NCI-H2171 (cell line): ENCODE measurements around the gene ATF6.
A peak's percentile ranks its signal among the peaks of the same experiment; 100 is the strongest.
"Not testable (repeated sequence)": the region's sequence is repeated elsewhere in the genome, so short reads cannot be mapped to it uniquely, and the experiment has no call there.

Source experiments
- DNase-seq: peaks from one replicate; lab custom pipeline; 2025; lab: John Stamatoyannopoulos, UW

The ATF6 gene

GRCh38 chr1:161733526-161733925 lies 32.6 kb upstream of the ATF6 start:
- no peak for DNase-seq

DNA sequence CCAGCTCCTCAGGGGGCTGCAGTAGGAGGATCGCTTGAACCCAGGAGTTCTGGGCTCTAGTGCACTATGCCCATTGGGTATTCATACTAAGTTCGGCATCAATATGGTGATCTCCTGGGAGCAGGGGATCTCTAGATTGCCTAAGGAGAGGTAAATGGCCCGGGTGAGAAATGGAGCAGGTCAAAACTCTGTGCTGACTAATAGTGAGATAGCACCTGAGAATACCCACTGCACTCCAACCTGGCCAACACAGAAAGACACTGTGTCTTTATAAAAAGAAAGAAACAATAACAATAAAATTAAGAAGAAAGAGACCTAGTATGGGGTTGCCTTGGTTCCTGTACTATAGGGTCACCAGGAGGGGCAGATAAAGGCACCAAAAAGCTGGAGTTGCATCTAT lies 30.3 kb upstream of the ATF6 start:
- no peak for DNase-seq

DNA sequence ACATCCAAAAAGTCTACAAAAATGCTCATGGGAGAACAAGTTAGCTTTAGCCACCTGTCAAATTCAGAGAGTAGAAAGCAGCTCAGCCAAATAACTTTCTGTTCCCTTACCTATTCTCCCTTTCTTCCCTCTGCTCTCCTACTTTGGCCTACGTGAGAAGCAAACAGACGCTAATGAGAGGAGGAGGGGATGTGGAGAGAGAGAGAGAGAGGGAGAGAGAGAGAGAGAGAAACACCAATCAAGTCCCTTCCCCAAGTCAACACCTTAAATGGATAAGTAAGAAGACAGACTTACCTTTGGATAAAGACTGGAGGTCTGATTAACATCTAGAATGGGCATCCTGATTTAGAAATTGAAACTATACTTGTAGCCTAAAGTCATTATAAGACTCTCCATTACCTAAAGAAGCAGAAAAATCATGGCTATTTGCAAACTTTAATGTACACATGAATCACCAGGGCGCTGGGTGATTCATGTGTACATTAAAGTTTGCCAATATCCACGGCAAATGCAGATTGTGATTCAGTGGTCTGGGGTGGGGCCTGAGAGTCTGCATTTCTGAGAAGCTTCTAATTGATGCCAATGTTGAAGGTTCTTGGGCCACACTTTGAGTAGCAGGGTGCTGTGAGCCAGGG lies 29.7 kb upstream of the ATF6 start:
- DNase-seq = no peak

DNA sequence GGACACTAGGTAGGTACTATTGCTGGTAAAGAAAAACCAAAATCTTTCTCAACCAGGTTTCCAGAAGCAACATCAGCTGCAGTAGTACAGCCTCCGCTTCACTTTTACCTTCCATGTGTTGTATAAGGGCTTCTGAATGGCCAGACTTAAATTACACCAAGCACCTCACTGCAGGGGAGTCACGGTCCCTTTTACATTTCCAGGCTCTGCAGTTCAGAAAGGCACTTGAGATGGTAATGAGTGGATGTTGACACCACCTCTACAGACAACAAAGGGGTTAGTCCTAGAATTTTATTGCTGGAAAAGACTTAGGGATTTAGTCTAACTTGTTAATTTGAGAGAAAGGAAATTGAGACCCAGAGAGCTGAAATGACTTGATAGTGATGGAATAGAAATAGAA lies 28.5 kb upstream of the ATF6 start:
- DNase-seq = no peak

- DNase-seq = no peak
These were observed 27.4 kb upstream of the ATF6 start for GRCh38 chr1:161738627-161739287.

DNA sequence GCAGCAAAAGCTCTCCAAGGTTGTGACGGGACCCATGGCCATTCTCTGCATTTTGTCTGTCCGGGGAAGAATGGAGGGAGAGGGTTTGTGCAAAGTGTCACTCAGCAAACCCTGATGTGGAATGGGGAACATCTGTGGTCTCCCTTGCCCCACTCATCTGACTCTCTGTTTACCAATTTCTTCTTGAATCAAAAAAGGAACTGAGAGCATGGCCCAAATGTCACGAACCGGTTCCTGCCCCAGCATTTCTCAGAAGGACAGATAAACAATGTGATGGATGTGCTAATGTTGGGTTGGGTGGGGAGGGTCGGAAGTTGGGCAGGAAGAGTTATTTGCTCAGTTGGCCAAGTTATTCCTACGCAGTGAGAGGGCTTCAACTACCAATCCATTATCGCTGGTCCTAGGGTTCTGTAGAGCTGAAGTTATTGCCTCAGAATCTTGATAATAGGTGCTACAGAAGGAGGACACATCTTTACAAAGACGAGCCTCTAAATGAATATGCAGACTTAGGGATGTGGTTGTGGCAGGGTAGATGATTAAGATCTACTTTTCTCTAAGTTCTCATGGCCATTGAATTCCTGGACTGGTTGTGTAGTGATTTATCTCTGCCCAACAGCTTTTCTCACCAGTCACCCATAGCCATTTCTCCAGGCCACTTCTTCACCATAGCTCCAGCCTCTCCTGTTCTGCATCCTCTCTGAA lies 26.1 kb upstream of the ATF6 start:
- DNase-seq = no peak

DNA sequence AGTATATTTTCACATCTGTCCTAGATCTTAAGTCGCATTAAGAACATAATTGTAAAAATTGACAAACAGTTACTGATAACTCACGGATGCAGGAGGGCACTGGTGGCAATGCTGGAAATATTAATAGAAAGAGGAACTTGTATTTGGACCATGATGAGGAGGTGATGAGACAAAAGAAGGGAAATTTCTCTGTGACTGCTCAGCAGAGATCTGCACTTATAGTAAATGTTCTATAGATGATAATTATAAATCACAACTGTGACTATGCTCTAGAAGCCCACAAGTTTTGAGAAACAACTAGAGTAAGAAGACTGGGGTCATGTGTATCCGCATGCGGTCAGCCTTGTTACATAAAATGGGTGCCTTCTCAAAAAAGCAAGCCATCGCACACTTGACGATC lies 25.2 kb upstream of the ATF6 start:
- no peak for DNase-seq

GRCh38 chr1:161743231-161743630 lies 22.9 kb upstream of the ATF6 start:
- DNase-seq = no peak

DNA sequence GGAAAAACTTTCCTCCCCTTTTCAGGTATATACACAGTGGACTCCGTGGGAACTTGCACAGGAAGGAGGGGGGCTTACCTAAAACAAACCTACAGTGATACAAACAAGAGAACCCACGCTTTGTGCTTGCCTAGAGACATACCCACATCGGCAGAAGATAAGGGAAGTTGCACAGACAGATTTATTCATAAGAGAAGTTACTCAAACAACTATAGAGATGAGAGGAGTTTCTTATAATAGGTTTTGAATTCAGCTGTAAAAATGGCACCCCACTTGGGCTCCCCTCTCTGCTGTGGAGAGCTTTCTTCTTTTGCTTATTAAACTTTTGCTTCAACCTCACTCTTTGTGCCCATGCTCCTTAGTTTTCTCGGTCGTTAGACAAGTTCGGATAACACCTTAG lies 18.3 kb upstream of the ATF6 start:
- no peak for DNase-seq

DNA sequence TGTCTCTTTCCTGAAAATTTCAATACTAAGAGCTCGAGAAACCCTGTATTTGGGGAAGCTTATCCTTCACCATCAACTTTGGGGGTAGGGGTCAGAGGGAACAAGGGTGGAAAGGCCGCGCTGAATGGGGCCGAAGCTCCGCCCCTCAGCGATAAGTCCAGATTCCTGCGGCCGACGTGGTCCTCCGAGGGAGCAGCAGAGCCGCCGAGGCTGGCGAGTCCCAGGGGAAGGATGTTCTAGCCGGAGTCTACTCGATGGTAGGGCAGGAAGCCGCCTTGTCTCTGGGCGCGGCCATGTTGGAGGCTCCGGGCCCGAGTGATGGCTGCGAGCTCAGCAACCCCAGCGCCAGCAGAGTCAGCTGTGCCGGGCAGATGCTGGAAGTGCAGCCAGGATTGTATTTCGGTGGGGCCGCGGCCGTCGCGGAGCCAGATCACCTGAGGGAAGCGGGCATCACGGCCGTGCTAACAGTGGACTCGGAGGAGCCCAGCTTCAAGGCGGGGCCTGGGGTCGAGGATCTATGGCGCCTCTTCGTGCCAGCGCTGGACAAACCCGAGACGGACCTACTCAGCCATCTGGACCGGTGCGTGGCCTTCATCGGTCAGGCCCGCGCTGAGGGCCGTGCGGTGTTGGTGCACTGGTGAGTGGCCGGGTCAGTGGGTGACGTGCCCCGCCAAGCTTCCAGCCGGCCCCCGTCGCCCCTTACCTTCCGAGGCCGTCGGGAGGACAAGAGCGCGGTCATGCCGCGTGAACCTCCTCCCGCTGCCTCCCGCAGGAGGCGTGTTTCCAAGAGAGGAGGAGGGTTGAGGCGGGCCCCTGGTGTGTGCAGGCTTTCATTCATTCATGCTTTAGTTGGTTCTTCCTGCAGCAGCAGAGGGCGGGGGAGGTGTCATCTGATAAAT lies 16.4 kb upstream of the ATF6 start, which contains the start of gene DUSP12:
Gene DUSP12, plus strand, starts transcription at position 278 of the 899 bp plus-strand sequence. Its CDS starts 16 bp downstream, at position 294.
- peak; percentile 96 for DNase-seq

- no peak for DNase-seq
These were observed 2.5 kb upstream of the ATF6 start for GRCh38 chr1:161763522-161764098.

DNA sequence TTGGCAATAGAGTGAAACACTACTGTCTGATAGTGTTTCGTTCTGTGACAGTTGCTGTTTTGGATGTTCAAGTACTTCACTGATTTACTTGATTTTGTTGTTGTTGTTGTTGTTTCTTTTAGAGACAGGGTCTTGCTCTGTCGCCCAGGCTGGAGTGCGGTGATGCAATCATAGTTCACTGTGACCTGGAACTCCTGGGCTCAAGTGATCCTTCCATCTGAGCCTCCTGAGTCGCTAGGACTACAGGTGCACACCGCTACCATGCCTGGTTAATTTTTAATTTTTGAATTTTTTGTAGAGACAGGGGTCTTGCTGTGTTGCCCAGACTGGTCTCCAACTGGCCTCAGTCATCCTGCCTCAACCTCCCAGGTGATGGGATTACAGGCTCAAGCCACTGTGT lies 2.3 kb downstream of the ATF6 start:
- no peak for DNase-seq

DNA sequence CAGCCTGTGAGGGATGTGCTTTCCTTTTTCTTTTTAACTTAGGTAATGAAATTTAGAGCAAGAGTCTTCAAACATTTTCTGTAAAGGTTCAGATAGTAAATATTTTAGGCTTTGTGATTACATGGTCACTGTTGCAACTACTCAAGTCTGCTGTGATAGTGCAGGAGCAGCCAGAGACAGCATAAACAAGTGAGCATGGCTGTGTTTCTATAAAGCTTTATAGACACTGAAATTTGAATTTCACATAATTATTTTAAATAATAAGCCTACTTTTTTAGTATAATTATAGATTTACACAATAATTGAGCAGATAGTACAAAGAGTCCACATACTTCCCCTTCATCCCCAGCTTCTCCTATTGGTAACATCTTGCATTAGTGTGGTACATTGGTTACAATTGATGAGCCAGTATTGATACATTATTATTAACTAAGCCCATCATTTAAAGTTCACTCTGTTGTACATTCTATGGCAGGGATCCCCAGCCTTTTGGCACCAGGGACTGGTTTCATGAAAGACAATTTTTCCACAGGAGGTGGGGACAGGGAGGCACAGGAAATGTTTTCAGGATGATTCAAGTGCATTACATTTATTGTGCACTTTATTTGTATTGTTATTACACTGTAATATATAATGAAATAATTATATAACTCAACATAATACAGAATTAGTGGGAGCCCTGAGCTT lies 3.0 kb downstream of the ATF6 start:
- no peak for DNase-seq

- DNase-seq = not testable (repeated sequence)
These were observed 3.5 kb downstream of the ATF6 start for GRCh38 chr1:161769673-161770045.

GRCh38 chr1:161770250-161770649 lies 4.1 kb downstream of the ATF6 start:
- no peak for DNase-seq

DNA sequence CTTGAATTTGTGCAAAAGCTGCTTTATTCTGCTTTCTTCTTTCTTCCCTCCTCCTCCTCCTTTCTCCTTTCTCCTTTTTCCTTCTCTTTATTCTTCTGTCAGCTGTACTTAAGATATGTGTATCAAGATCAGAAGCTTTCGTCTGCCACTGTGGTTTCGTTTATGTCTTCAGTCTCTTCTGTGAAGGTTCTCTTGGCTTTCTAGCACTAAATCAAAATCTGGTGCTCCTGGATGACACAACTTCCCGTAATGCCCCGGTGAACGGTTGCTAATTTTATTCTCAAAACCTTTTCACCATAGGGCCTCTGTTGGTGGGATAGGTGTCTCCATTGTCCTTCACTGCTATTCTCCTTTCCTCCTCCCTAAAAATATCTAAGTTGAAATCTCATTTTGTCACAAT lies 5.0 kb downstream of the ATF6 start:
- no peak for DNase-seq

- DNase-seq = no peak
These were observed 5.9 kb downstream of the ATF6 start for GRCh38 chr1:161771973-161772372.

- DNase-seq = no peak
These were observed 6.3 kb downstream of the ATF6 start for GRCh38 chr1:161772397-161772796.

- DNase-seq = no peak
These were observed 7.7 kb downstream of the ATF6 start for GRCh38 chr1:161773791-161774190.

GRCh38 chr1:161777261-161777660 lies 11.1 kb downstream of the ATF6 start:
- DNase-seq = no peak

- DNase-seq = no peak
These were observed 12.4 kb downstream of the ATF6 start for GRCh38 chr1:161778522-161778921.
